Measurements from ENCODE around the gene SCGB3A2. TPM values are rescaled to one million over a fixed set of nuclear protein-coding genes. Genes with fewer than 3 reads are reported as not detected.
A peak's percentile ranks its signal among the peaks of the same experiment; 100 is the strongest.

Gene SCGB3A2
- total and polyA plus RNA-seq, 2 of the 8 experiments (the other 6 are each of a cell fraction or from before 2014, with no cell fraction given), result 47.1 to 63.6 TPM

DNA sequence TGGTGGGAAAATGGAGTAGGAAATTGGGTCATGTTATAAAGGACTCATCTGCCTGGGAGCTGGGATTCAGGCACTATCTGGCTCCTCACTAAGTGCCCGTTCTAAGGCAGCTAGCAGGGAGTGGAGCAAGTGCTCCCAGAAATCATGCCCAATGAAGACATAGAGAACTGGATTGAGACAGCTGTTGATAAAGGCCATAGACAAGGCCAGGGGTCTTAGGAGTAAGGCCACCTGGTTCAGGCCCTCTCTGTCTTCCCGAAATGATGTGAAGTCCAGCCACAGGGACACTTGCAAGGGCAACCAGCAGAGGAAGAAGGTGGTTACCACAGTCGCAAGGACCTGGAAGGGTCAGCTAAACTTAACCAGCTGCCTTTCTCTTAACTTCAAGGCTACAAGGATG, 26.9 kb upstream of the SCGB3A2 start:
- H3K4me1 ChIP-seq (replicated peaks in 1 of 4; ENCODE audit: control insufficient read depth in 3 of 4, insufficient read depth in 4 of 4, low read length in 3 of 4), result no peaks in the 10 kb centered on the region
- FAIRE-seq (no peak), DNase-seq (ENCODE audit: low read depth in 1 of 2, low spot score in 2 of 2) (no peak)
- no peaks in the 10 kb centered on the region for H3K79me1 ChIP-seq (ENCODE audit: low read depth, low read length)
- no peak overlapping the region for H4K5ac ChIP-seq (ENCODE audit: insufficient read length, low read depth, low read length)
- no peak overlapping the region for H3K4ac ChIP-seq (replicated peaks; ENCODE audit: insufficient read length, low read depth, low read length)
- H4K91ac ChIP-seq (replicated peaks; ENCODE audit: insufficient read length, low read length), result no peak overlapping the region
- H3K9me3 ChIP-seq (ENCODE audit: insufficient read depth in 2 of 2, low read depth in 1 of 2, low read length in 1 of 2), result no peaks in the 10 kb centered on the region
- CTCF ChIA-PET (ENCODE audit: partially characterized antibody), result interaction anchor here (0.9 to 3.3 kb wide), 12 partner anchors 9 to 328 kb away, joined by 3 to 22 read pairs (median 6); no protein-coding TSS in a partner anchor
- H3K4me2 ChIP-seq (ENCODE audit: insufficient read depth in 1 of 2, low read depth in 2 of 2, low read length in 2 of 2), result no peak overlapping the region
- POLR2A ChIA-PET (ENCODE audit: partially characterized antibody), result interaction anchor here (0.5 to 26.7 kb wide), 10 partner anchors 7 to 883 kb away, joined by 3 to 730 read pairs (median 50); partner anchors contain the start of gene SCGB3A2
- H3K27ac ChIP-seq (ENCODE audit: low read depth, low read length), result no peak overlapping the region
- H2BK20ac ChIP-seq (ENCODE audit: low read length), result no peak overlapping the region
- H2BK120ac ChIP-seq (replicated peaks; ENCODE audit: low read depth, low read length), result no peak overlapping the region
- H3K56ac ChIP-seq (replicated peaks; ENCODE audit: insufficient read length, low read depth, low read length), result no peak overlapping the region
- H2BK12ac ChIP-seq (ENCODE audit: low read depth, low read length), result no peak overlapping the region
- H3K14ac ChIP-seq (ENCODE audit: insufficient read length), result no peak overlapping the region
- H3K23ac ChIP-seq (ENCODE audit: insufficient read length), result no peak overlapping the region
- 87% methylated on average over 3 of the region's 3 CpGs; no CpG with 5 or more reads in 1 of the 2 experiments for WGBS, 2 experiments (ENCODE audit: extremely low coverage in 1 of 2, insufficient coverage in 1 of 2, insufficient read length in 1 of 2, insufficient replicate concordance in 2 of 2, low coverage in 1 of 2, low lambda C conversion rate in 2 of 2, missing lambda C conversion rate in 1 of 2)
- no peaks in the 10 kb centered on the region for H3K36me3 ChIP-seq (ENCODE audit: control insufficient read depth in 2 of 4, insufficient read depth in 4 of 4, low read length in 3 of 4)
- H3K9ac ChIP-seq (replicated peaks in 1 of 4; ENCODE audit: extremely low read depth in 1 of 4, low read depth in 3 of 4, low read length in 3 of 4), result no peak overlapping the region
- no peak overlapping the region for H3K18ac ChIP-seq (ENCODE audit: extremely low read depth, low read length)
- H3K4me3 ChIP-seq (ENCODE audit: extremely low read depth in 1 of 4, insufficient read depth in 2 of 4, low read depth in 3 of 4, low read length in 4 of 4), result no peak overlapping the region
- H4K20me1 ChIP-seq (replicated peaks in 1 of 2; ENCODE audit: control insufficient read depth in 1 of 2, insufficient read depth in 2 of 2, low read length in 2 of 2), result no peaks in the 10 kb centered on the region
- H2AFZ ChIP-seq (ENCODE audit: low read length), result no peak overlapping the region
- peaks cover 0 to 2% (median 0%) of the 10 kb centered on the region in 4 experiments; a peak in 1 of 7 replicates for H3K27me3 ChIP-seq (replicated peaks in 1 of 4; ENCODE audit: control insufficient read depth in 3 of 4, extremely low read depth in 1 of 4, insufficient read depth in 3 of 4, low read length in 3 of 4)
- no peaks in the 10 kb centered on the region for H3K23me2 ChIP-seq (ENCODE audit: low read depth, low read length)
- H4K8ac ChIP-seq (ENCODE audit: extremely low read depth, insufficient read depth, low read length), result no peak overlapping the region
- H2BK5ac ChIP-seq (ENCODE audit: low read depth, low read length), result no peak overlapping the region
- no peak overlapping the region for H2AK5ac ChIP-seq (ENCODE audit: low read depth, low read length)
- no peaks in the 10 kb centered on the region for H3K79me2 ChIP-seq (ENCODE audit: control insufficient read depth in 1 of 2, insufficient read depth in 2 of 2, low read length in 2 of 2)
- TF ChIP-seq POLR2A (IDR thresholded peaks at IDR 0.05; ENCODE audit: control extremely low read depth in 1 of 2, low read depth in 2 of 2, low read length in 2 of 2), result peak in 1 of 2 experiments; percentile 51; a peak in 2 of 3 replicates
- peak; percentile 68; the same call in 1 of the 2 replicates for TF ChIP-seq POLR2AphosphoS5 (IDR thresholded peaks at IDR 0.05; ENCODE audit: low read depth, low read length)
- TF ChIP-seq SP4 (IDR thresholded peaks at IDR 0.05; ENCODE audit: low read length), result no peak
- no peak overlapping the region for H2BK15ac ChIP-seq (ENCODE audit: low read length)
